ENCODE data around the gene ELFN1.

The ELFN1 gene

DNA sequence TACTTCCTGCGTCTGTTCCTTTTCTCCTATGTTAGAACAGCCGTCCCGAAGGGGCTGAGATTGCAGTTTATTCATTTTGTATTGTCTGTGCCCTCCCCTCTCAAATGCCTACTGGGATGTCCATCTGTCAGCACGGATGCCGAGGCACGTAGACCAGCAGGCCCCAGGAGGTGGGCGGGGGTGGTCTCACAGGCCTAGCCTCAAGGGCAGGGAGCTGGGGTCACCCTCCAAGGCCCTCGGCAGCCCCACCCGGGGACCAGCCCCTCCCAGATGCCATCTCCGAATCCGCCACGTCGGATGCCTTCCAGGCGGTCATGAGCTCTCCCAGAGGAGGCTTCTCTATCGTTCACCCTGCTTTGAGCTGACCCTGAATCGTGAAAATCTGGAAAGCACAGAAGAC is 59.7 kb downstream of the ELFN1 start:
- no peak for FAIRE-seq

DNA sequence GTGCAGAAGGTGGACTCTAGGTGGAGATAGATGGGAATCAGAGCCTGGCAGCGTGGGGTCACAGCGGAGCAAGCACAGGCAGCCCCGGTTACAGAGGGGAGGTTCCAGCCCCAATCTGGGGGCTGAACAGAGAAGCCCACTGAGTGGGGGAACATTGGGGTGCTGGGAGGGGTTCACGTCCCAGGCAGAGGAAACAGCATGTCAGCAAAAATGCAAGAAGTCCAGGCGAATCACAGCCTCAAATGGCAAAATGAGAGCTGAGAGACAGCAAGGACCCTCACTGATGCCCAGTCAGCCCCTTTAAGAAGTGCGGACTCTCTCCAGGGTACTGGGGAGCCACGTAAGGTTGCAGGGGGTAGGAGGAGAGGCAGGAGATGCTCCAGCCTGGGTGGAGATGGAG is 62.0 kb downstream of the ELFN1 start:
- FAIRE-seq: no peak

DNA sequence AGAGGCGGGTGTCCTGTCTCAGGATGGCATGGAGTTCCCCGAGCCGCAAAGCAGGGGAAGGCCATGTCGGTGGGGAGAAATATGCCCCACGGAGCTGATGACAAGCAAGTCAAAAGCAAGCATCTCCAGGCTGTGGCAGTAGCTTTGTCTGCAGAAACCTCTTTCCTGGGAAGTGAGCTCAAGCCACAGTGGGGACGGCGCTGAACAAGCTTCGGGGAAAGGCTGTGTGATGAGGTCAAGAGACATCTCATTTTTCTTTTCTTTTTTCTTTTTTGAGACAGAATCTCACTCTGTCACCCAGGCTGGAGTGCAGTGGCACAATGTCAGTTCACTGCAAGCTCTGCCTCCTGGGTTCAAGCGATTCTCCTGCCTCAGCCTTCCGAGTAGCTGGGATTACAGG is 62.6 kb downstream of the ELFN1 start:
- FAIRE-seq: no peak

DNA sequence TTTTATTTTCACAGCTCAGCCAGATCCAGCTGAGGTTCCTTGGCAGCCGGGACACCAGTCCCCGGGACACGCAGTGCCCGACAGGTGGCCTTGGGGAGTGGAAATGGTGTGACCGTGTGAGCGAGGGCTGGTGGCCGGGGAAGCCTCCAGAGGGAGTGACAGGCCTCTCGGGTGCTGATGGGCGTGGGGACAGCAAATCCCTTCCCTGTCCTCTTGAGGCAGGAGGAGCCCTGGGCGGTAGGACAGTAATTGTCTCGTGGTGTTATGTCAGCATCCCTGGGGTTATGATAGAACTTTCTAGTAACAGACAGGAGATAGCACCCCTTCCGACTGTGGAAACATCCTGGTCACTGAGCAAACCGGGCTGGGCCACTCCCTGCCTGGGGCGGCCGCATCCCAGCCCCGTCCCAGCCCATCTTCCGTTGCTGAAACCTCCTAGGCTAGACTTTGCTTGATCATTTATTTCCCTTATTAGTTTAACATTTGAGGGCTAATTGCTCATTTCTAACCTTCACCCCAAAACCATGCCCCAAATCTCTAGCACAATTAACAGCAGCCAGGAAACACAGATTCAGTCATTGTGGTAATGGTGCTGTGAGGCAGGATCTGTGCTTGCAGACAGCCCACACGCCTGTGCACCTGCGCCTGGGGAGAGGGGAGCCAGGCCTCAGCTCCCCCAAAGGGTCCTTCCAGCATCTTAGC is 63.3 kb downstream of the ELFN1 start:
- no peak for FAIRE-seq

DNA sequence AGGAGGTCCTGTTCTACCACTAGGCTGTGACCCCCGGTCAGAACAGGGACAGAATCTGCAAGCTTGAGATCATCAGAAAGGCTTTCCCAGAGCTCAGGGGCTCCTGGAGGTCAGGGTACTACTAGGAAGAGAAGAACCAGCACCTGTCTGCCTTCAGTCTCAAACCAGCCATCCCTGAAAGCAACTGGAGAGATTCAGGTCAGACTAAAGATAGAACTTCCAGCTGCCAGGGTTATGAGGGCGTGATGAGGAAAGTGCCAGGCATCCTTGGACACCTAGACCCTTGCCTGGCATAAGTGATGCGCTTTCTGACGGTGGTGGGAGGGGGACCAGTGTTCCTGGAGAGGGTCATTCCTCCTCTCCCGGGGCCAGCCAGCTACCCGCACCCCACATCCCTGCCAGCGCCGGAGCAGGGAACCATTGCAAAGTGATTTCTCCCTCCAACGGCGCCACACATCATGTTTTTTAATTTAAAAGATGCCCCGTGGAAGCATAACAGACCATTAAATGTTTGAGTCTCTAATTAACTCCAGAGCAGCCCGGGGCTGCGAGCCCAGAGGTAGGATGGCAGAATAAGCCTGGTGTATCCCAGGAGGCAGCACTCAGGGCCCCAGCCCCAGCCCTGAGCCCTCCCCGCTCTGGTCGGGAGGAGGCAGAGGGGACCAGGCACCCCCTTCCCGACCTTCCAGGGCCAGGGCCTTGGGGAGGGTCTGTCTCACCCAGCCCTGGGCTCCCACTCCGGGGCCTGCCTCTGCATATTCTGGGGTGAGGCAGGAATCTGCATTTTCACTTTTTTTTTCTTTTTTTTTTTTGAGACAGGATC is 64.0 kb downstream of the ELFN1 start:
- FAIRE-seq: no peak

DNA sequence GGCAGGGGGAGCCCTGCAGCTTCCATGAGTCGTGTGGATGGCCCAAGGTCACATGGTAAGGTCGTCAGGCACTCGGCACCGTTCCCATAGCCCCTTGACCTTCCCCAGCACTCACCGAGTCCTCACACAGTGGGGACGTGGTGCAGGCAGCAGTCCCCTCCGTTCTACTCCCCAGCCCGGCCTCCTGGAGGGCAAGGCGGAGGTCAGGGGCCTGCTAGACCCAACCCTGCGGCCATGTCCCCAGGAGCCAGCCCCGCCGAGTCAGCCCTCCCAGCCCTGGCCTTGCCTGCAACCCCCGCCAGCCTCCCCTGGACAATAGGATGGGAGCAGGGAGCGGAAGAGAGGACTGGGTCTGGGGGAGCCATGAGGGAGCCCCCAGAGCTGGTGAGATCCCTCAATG is 65.2 kb downstream of the ELFN1 start:
- FAIRE-seq: no peak

DNA sequence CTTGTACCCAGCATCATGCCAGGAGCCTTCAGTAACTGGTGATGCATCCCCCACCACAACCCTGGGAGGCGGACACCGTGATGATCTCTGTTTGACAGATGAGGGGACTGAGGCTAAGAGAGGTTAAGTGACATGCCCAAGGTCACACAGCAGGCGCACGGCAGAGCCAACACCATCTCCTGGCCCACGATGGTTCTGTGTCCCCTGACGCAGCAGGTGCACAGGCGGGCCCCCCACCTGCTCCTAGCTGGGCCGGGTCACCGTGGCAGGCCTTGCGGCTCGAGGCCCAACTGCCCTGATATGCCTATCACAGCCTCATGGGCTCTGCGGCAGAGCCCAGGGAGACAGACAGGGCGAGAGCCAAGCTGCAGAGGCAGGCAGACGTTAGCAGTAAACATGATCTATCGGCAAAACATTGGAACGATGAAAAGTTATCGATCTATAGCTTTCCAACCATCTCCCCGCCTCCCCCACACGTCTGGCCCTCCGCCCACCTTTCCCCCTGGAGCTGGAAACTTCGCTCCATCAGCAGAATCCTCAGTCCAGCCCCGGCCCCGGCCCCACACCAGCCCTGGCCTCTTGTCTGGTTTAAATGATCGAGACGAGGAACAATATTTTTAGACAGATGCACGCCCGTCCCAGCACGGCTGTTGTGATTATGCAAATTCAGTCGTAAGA is 65.9 kb downstream of the ELFN1 start:
- FAIRE-seq: no peak

DNA sequence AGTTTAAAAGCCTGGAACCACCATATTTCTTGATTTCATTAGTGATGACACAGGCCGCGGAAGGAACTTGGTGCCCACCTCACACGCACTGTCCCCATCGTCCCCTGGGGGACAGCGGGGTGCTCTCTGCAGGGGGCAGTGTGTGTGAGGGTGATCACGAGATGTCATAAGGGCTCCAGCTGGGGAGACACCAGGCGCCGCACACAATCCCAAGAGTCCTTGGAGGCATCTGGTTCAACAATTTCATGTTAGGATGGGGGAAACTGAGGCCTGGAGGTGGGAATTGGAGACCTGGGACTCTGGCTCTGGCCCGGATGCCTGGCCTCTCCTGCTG is 66.4 kb downstream of the ELFN1 start:
- no peak for FAIRE-seq

DNA sequence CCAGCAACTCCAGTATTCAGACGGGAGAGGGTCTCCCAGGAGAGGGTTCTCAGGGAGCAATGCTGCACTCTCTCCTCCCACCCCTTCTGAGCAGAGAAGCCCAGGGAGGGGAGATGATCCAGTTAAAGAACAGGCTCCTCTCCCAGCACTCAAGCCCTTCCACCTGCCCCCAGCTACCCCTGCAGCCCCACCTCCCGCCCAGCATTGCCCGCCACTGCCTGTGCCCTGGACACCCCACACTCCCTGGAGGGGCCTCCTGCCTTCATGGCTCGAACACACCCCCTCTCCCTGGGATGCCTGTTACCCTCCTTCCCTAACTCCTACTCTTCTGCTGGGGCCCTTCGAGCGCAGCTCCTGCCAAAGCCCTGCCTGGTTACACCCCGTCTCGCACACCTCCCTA is 66.8 kb downstream of the ELFN1 start:
- FAIRE-seq: no peak

DNA sequence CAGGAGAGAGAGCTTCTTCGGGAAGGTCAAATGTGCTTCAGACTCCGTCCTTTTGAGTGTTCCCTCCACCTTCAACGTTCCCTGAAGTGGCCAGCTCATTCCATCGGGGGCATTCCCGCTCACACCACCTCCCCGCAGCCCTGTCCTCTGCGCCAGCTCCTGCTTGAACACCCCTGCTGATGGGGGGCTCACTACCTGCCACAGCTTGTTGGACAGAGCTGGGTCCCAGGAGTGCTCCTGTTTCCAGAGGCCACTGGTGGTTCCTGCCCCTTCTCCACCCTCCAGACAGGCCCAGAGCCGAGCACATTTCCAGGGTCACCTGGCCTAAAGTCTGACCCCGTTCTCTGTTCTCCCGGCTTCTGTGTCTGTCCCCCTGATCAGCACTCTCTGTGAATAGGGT is 67.4 kb downstream of the ELFN1 start:
- FAIRE-seq: no peak

DNA sequence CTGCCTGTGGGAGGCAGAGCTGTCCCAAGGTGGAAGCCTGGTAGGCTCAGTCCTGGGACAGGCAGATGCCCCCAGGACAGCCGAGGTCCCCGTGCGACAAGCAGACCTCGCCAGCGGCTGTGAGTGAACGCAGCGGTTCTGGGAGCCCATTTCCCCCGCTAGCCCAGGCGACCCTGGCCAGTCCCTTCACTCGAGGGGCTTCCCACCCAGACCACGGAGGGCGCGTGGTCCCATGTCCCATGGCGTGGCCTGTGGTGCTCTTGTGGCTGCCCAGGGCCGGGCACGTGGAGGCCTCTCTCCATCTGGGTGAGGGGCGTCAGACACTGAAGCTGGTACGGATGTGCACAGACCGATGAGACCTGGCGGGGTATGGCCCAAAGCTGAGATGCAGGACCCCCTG is 67.9 kb downstream of the ELFN1 start:
- FAIRE-seq: no peak

DNA sequence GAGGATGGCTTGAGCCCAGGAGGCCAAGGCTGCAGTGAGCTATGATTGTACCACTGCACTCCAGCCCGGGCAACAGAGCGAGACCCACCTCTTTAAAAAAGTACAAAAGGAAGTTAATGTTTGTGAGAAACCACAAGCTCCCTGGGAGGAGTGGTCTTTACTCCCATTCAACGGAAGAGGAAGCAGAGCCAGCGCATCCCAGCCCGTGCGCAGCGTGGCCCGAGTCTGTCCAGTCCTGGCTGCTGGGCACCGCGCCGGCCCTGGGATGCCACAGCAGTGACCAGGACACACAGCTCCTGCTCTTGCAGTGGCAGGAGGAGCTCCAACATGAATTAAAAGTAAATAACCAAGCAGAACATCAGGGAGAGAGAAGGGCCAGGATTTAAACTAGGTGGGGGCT is 68.4 kb downstream of the ELFN1 start:
- no peak for FAIRE-seq

DNA sequence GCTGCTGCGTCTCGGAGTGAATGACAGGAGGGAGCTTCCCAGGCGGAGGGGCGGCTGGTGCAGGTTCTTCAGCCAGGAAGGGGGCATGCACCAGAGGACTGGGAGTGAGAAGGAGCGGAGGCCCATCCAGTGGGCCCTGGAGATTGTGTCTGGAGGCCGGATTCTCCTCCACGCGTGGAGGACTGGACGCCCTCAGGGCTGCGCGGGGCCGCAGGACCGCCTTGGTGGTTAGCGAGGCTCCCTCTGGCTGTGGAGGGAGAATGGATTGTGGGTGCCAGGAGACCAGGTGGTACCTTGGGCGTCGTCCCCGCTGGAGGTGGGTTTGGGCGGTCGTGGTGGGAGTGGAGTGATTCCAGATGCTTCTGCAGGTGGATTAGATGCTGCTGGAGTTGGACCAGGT is 68.9 kb downstream of the ELFN1 start:
- FAIRE-seq: no peak

DNA sequence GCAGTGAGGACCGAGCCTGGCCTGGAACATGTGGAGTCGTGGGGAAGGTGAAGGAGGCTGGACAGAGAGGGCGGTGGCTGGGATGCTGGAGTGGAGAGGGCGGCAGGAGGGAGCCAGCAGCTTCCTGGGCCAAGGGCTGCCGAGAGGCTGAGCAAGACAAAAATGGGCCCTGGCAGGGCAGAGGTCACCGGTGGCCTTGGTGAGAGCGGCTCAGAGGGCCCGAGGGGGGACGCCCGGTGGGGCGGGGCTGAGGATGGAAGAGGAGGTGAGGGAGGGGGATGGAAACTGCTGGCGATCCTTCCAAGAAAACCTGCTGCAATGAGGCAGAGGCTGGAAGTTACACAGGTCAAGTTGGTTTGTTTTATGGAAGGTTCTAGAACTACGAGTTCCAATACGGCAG is 69.5 kb downstream of the ELFN1 start:
- FAIRE-seq: no peak

DNA sequence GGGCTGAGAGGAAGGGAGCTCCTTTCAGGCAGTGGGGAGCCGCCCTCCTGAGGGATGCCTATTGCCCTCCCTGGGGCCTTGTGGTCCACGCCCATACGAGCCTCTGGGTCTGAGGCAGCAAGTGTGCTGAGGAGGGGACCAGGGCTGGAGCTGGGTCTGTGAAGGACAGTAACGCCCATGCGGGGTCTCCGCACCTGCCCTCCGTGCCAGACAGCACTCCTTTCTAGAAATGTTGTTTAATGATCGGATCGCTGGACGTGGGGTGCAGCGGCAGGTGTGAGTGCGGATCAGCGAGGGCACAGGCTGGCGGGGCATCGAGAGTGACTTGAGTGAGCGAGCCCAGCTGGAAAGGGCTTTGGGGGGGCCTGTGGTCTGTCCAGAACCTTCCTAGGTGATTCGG is 70.1 kb downstream of the ELFN1 start:
- FAIRE-seq: no peak

DNA sequence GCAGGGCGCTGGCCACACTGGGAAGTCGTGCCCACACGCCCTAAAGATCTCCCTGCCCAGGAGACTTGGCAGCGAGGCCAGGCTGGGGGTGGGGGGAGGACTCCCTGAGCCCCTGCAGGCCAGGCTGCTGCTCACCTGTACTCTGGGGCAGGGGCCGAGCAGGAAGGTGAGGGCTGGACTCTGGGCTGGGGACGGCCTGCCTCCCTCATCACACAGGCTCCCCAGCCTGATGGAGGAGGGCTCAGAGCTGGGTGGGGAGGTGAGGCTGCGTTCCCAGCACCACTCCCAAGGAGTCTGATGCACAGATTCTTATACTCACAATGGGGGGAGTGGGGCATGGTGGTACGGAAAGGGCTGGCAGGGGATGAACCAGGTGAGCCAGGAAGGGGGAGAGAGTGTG is 71.2 kb downstream of the ELFN1 start:
- no peak for FAIRE-seq

DNA sequence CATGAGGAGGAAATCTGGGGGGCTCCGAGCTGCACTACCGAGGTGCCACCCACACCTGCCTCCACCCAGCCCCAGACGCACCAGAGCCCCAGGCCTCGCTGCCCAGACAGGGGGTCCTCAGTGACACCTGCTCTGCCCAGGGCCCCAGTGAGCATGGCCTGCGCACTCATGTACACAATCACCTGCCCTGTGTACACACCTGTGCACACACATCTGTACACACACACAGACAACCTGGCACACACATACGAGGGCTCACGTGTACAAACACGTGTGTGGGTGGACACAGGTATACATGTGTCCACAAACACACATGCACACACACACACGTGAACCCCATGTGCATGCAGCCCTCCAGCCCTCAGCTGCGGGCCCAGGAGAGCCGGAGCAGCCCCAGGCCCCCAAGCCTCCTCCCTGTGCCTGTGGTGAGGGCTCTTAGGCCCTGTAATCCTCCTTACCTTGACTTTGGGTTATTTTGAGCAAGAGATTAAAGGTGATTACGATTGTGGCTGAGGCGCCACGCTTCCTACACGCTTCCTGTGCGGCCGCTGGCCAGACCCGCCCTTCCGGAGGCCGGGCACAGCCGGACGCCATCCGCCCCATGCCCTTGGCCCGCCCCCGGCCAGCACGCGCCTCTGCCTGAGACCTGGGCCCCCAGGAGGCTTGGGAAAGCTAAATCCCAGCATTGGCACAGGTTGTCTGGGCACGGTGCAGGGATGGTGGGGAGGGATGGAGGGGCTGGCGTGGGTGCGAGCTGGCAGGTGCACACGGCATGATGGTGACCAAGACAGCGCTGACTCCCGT is 71.9 kb downstream of the ELFN1 start:
- FAIRE-seq: no peak

DNA sequence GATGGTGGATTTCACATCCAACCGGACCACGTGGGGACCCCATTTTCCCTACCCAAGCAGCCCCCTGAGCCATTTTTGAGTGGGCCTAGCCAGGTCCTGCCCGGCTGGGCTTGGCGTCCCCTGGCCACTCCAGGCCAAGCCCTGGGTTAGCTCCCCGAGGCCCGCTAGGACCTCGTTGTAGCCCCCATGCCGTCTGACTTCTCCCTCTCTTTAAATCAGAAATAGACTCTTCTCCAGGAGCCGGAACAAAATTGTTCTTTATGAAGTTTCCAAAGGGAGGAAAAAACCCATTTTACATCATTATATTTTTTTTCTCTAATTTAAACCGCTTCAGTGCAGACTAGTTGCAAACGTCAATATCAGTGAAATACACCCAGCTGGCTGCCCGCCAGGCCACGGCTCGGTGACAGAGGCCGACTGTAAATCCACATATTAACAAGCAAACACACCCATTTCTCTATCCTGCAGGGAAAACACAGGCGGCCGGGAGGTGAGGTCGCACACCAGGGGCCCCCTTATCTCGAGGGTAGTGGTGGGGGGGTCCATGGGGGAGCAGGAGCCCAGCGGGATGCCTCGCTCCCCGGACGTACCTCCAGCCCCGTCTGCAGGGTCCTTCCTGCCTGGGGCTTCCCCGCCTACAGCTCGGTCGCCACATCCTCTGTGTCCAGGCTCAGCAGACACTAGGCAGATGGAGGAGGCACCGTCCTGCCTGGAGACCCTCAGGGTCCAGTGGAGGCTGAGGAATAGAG is 72.7 kb downstream of the ELFN1 start:
- no peak for FAIRE-seq

DNA sequence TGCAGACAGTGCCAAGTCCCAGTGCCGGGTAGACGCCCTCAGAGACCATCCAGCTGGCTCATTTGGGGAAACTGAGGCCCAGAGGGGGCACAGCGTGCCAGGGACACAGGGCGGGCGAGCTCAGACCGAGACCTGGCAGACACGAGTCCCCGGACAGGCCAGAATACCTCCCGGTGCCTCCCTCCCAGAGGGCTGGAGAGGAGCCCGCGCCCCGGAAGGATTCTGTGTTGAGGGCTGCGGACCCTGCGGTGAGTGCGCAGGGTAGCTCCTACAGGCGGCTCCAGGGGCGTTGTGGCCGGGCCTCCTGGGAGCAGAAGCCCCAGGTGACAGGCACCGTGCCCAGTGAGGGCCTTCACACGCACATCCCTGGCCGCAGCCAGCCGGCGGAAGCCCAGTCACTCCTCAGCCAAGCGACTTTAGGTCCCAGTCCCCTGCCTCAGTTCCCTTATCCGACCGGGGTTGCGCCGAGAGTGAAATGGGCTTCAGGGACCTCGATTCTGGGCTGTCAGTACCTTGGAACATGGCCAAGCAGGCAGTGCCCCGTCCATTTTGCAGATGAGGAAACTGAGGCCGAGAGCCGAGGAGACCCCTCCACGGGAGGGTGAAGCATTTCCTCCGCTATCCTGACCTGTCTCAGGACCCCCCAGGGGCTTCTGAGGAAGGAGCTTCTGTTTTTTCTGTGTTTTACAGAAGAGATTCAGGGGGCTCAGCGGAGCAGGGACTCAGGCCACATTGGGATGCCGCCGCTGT is 73.6 kb downstream of the ELFN1 start:
- no peak for FAIRE-seq

DNA sequence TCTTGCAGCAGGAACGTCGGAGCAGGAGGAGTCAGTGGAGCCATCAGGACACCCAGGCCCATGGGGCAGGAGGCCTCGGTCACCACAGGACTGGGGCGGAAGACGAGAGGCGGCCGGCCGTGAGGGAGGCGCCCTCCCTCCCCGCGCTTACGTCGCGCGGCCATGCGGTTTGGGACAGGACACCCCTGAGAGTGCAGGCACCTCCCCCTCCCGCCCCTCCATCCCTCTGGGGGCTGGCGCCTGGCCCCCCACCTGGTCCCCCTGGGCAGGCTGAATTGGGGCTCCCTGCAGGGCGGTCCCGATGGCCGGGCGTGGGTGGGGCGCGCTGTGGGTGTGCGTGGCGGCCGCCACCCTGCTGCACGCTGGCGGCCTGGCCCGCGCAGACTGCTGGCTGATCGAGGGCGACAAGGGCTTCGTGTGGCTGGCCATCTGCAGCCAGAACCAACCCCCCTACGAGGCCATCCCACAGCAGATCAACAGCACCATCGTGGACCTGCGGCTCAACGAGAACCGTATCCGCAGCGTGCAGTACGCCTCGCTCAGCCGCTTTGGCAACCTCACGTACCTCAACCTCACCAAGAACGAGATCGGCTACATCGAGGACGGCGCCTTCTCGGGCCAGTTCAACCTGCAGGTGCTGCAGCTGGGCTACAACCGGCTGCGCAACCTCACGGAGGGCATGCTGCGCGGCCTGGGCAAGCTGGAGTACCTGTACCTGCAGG is 74.4 kb downstream of the ELFN1 start:
- FAIRE-seq: no peak

DNA sequence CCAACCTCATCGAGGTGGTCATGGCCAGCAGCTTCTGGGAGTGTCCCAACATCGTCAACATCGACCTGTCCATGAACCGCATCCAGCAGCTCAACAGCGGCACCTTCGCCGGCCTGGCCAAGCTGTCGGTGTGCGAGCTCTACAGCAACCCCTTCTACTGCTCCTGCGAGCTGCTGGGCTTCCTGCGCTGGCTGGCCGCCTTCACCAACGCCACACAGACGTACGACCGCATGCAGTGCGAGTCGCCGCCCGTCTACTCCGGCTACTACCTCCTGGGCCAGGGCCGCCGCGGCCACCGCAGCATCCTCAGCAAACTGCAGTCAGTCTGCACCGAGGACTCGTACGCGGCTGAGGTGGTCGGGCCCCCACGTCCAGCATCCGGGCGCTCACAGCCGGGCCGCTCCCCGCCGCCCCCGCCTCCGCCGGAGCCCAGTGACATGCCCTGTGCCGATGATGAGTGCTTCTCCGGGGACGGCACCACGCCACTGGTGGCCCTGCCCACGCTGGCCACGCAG is 75.0 kb downstream of the ELFN1 start:
- no peak for FAIRE-seq
